Ovary (tissue), 9 donors: ENCODE measurements around the gene LMAN2L. TPM values are rescaled to one million over a fixed set of nuclear protein-coding genes. Genes with fewer than 3 reads are reported as not detected.

Source experiments
- DNase-seq, 5 donors: peaks; one replicate each; pipeline ENCODE4 v3.0.0-alpha.2; 2019 to 2020
- H3K27ac ChIP-seq, 2 donors: fragments of 200-600 bp; one replicate each; pipeline versions ENCODE4 v1.5.1 to v1.8.0; 2019 to 2022
- H3K27me3 ChIP-seq: fragments of 200-600 bp; one replicate; pipeline ENCODE4 v1.8.0; 2022
- H3K36me3 ChIP-seq: fragments of 200-600 bp; sonication (generic); one replicate; pipeline ENCODE4 v1.5.1; 2019
- H3K4me1 ChIP-seq: one replicate; pipeline ENCODE4 v1.8.1; 2013; ENCODE audit warnings: mild to moderate bottlenecking, moderate library complexity; ENCODE audit not compliant: insufficient read depth
- H3K4me3 ChIP-seq: fragments of 200-600 bp; sonication (generic); one replicate; pipeline ENCODE4 v1.5.1; 2017
- H3K9me3 ChIP-seq, 2 donors: fragments of 200-600 bp in 1 of 2; sonication (generic) in 1 of 2; one replicate each; pipeline versions ENCODE4 v1.5.1 to v1.8.1; 2013 to 2019; ENCODE audit warnings: mild to moderate bottlenecking in 1 of 2, moderate library complexity in 1 of 2
- EP300 ChIP-seq: sonication (generic); formaldehyde crosslinking; IDR thresholded peaks from one replicate; pipeline ENCODE4 v1.6.1; 2017; ENCODE audit warnings: antibody characterized with exemption
- POLR2A ChIP-seq: fragments of 450-650 bp; IDR thresholded peaks from one replicate; pipeline ENCODE4 v1.6.1; 2017; ENCODE audit warnings: antibody characterized with exemption, mild to moderate bottlenecking, moderate library complexity
- WGBS, 3 donors: extraction: QIAGEN DNeasy Blood & Tissue Kit in 1 of 3; methylation state at CpG; one replicate each; pipeline versions ENCODE4 v1.1.5 to v1.1.7; 2013 to 2017; 5-methylcytosine and 5-hydroxymethylcytosine counted together
- intact Hi-C, 4 donors: fragments of 100-400 bp; cut with DNase I; formaldehyde crosslinking; loops; one replicate each; pipeline versions ENCODE4 v1.11.0 to v1.15.1; 2022 to 2023
- polyA plus RNA-seq, 2 donors: library from polyadenylated mRNA; stranded (reverse); fragments of 200-250 nt in 1 of 2; fragments of 350-450 nt in 1 of 2; fragmentation: Illumina TruSeq in 1 of 2; extraction: RNeasy Lipid Tissue Mini Kit (QIAGEN cat#74804) in 1 of 2; gene quantifications; one replicate each; pipeline ENCODE4 v1.2.3, GENCODE V29; 2013 to 2014
- total RNA-seq, 7 donors: library from RNA; depleted of rRNA in 2 of 7; stranded (reverse); fragments of >200 nt in 2 of 7; fragmentation: NEBNext Ultra II Directional in 3 of 7; extraction: Animal tissue kit (Norgen Biotek cat#: 25700) in 3 of 7; gene quantifications; one replicate each; pipeline versions ENCODE4 v1.1.0 to v1.2.4, GENCODE V29; 2016 to 2023
- TF ChIP-seq, protein P1 (sequence below), 3 donors: fragments of 450-650 bp in 2 of 3; fragments of 200-600 bp in 1 of 3; IDR thresholded peaks; one replicate each; pipeline versions ENCODE4 v1.5.1 to v1.8.0; 2016 to 2022; ENCODE audit warnings: antibody characterized with exemption in 3 of 3, mild to moderate bottlenecking in 1 of 3
- donor health status: DM: no; HTN: no; CAD: no; lungs with moderate emphysema.
- donor health status: DM: no; HTN: no; CAD: no.
- donor health status: Bipolar disorder and iron deficiency.
- donor health status: DM: yes; HTN: yes; CAD: no.
- donor health status: DM: no; HTN: no; CAD: no.
- donor health status: DM: yes; HTN: yes; CAD: no.

Gene LMAN2L
- total and polyA plus RNA-seq, 9 donors, result 14.8 to 41.6 (median 23.1) TPM

DNA sequence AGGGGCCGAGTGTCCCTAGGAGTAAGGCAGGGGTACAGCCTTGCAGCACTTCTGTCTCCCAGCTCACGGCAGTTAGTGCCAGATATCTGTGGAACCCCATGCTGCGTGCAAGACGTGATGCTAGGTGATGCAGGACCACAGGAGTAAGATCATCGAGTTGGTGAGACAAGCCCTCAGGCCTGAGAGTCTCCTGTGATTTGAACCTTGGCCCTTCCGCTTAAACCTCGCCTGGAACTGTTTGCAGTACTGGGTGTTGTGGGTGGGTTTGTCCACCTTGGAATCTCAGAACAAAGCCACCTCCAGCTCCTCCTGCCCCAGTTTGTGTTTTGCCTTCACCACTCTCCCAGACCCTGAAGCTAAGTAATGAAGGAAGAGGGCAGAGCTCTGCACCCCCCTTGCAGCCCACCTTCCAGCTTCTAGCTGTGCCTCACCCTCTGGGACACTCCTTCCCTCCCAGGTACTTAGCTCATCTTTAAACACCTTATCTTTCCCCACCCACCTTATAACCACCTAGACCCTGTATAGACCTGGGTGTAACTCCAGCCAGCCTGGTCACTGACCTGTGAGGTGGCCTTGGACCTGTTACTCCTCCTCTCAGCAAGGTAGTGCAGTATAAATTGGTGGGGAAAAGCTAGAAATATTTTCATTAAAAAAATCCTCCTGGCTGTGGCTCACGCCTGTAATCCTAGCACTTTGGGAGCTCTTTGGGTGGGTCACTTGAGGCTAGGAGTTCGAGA, 27.4 kb upstream of the LMAN2L start:
- intact Hi-C loops, result loop anchor here in 1 of 4 donors (10.0 kb wide), 1 partner anchor 223 kb away; no protein-coding TSS in a partner anchor
- Histone ChIP-seq H3K36me3 (no peaks in the 10 kb centered on the region), H3K4me1 (peaks cover 7% of the 10 kb centered on the region), H3K27ac (no peak overlapping the region), H3K4me3 (no peak overlapping the region), H3K27me3 (no peaks in the 10 kb centered on the region), H3K9me3 (no peaks in the 10 kb centered on the region)
- WGBS, 3 donors, result 91 to 93% (median 93%) methylated on average over 9 of the region's 9 CpGs
- TF ChIP-seq, protein P1, sequence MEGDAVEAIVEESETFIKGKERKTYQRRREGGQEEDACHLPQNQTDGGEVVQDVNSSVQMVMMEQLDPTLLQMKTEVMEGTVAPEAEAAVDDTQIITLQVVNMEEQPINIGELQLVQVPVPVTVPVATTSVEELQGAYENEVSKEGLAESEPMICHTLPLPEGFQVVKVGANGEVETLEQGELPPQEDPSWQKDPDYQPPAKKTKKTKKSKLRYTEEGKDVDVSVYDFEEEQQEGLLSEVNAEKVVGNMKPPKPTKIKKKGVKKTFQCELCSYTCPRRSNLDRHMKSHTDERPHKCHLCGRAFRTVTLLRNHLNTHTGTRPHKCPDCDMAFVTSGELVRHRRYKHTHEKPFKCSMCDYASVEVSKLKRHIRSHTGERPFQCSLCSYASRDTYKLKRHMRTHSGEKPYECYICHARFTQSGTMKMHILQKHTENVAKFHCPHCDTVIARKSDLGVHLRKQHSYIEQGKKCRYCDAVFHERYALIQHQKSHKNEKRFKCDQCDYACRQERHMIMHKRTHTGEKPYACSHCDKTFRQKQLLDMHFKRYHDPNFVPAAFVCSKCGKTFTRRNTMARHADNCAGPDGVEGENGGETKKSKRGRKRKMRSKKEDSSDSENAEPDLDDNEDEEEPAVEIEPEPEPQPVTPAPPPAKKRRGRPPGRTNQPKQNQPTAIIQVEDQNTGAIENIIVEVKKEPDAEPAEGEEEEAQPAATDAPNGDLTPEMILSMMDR (IDR thresholded peaks at IDR 0.05), result no peak
- TF ChIP-seq POLR2A (no peak), EP300 (no peak)
- no peak for DNase-seq

DNA sequence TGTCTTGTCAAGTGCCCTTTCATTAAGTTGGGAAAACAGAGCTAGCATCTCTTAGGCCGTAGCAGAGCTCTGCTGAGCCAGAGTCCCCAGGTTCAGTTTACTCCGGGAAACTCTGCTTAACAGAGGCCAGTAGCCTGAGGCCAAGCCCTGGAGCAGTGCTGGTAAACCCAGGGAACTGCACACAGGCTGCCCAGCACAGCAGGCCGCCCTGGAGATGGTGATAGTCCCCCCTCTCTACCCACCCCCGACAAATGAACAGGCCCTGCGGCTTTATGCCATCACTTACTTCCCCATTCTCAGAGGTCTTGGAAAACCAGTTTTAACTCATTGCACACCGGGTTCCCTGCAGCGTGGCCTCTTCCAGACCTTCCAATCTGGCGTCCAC, 24.4 kb upstream of the LMAN2L start:
- no peak for DNase-seq
- intact Hi-C loops, result loop anchor here in 1 of 4 donors (10.0 kb wide), 1 partner anchor 219 kb away; no protein-coding TSS in a partner anchor
- TF ChIP-seq, protein P1 (IDR thresholded peaks at IDR 0.05), result no peak
- no peak for TF ChIP-seq EP300
- no peak for TF ChIP-seq POLR2A
- Histone ChIP-seq H3K36me3 (no peaks in the 10 kb centered on the region), H3K27me3 (no peaks in the 10 kb centered on the region), H3K27ac (no peak overlapping the region), H3K4me3 (peak overlapping the region; percentile 70), H3K4me1 (peaks cover 17% of the 10 kb centered on the region), H3K9me3 (no peaks in the 10 kb centered on the region)
- WGBS, 3 donors, result 52% methylated on average over 8 of the region's 8 CpGs

DNA sequence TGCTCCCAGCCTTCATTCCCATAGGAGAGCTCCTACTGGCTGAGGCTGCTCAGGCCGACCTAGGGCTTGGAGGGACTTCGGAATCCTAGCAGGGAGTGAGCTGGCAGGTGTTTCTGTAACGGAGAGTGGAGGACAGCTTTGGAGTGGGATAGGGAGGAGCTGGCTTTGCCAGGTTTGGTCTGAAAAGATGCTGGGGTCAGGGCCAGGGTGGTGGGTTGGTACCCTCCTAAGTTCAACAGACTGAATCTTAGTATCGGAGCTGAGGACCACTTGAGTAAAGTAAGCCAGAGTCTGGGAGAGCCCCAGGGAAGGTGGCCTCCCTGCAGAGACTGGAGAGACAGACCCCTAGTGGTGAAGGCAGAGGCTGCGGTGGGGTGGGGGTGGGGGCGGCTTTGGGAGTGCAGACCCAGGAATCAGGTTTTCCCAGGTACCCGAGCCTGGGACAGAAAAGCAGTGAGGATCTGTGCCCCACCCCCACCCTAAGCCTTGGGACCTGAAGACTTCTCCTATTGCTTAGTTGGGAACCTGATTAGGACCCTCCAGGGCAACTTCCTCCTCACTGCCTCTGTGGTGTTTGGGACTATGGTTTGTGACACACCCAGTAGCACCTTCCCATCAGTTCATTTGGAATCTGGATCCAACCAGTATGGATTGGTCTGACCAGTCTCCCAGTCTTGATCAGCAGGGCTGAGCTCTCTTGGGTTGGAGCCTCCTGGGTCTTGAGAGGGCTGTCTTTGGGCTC, 23.8 kb upstream of the LMAN2L start:
- WGBS, 3 donors, result 24 to 31% (median 25%) methylated on average over 7 of the region's 7 CpGs
- peak overlapping the region; percentile 70 for H3K4me3 ChIP-seq
- intact Hi-C loops, result loop anchor here in 1 of 4 donors (10.0 kb wide), 1 partner anchor 219 kb away; no protein-coding TSS in a partner anchor
- no peaks in the 10 kb centered on the region for H3K36me3 ChIP-seq
- no peaks in the 10 kb centered on the region for H3K27me3 ChIP-seq
- H3K27ac ChIP-seq, result no peak overlapping the region
- DNase-seq, result no peak
- H3K4me1 ChIP-seq, result peaks cover 17% of the 10 kb centered on the region
- H3K9me3 ChIP-seq, result no peaks in the 10 kb centered on the region
- TF ChIP-seq POLR2A, result no peak
- TF ChIP-seq, protein P1 (IDR thresholded peaks at IDR 0.05), result peak in 1 of 3 donors; percentile 10

DNA sequence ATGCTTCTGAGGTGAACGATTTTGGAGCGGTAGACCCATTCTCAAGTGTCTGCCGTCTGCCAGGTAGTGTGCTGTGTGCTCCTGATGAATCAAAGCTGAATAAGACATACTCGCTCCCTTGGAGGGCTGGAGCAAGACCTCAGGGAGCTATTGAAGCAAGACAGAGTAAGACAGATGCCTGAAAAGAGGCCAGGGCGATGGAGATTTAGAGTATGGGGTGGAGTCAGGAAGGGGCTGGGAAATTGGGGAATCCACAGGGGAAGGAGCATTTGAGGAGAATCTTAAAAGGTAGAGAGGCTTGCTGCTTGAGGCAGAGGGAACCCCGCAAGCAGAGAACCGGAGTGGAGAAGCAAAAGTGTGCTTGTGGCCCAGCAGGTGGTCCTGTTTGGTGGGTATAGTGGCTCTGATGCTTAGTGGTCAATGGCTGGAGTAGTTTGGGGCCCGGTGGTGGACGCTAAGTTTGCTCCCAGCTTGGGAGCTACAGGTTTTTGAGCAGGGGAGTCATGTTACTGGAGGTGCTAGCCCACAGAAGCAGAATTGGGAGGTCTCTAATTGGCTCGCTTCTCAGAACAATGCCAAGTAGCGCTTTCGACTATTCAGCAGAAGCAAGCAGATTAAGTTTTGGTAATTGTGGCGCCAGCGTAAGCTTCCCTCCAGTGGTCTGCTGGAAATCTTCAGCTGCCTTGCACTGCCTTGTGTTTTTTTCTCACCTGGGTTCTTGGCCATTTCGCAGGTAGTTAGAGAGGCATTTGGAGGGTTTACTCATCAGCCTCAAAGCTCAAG, 22.9 kb upstream of the LMAN2L start:
- TF ChIP-seq, protein P1 (IDR thresholded peaks at IDR 0.05), result no peak
- TF ChIP-seq EP300 (no peak), POLR2A (no peak)
- intact Hi-C loops, result loop anchor here in 1 of 4 donors (10.0 kb wide), 1 partner anchor 218 kb away; no protein-coding TSS in a partner anchor
- Histone ChIP-seq H3K36me3 (no peaks in the 10 kb centered on the region), H3K27ac (no peak overlapping the region), H3K9me3 (no peaks in the 10 kb centered on the region), H3K4me1 (peaks cover 17% of the 10 kb centered on the region), H3K27me3 (no peaks in the 10 kb centered on the region), H3K4me3 (peak overlapping the region; percentile 70)
- WGBS, 3 donors, result 25% methylated on average over 15 of the region's 15 CpGs
- DNase-seq, result no peak
